HS-27A (cell line): ENCODE measurements around the gene SLC19A1.

Experiments used
- DNase-seq: peaks from one replicate; pipeline ENCODE4 v3.0.0-alpha.2; 2012; ENCODE audit warnings: low read depth, missing footprints

SLC19A1 gene

DNA sequence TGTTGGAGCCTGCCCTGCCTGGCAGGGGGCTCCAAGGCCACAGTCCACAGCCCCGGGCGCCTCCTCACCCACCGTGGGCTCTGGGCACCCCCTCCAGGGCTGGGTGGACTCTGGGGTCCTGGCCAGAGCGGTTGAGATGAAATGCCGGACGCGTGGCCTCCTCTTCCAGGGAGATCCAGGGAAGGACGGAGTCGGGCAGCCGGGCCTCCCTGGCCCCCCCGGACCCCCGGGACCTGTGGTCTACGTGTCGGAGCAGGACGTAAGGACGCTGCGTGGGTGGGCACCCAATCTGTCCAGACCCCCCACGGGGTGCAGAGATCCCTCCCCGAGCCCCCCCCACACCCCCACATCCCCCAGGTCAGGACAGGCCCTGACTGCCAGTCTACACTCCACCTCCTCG lies 51.2 kb downstream of the SLC19A1 start:
- no peak for DNase-seq

DNA sequence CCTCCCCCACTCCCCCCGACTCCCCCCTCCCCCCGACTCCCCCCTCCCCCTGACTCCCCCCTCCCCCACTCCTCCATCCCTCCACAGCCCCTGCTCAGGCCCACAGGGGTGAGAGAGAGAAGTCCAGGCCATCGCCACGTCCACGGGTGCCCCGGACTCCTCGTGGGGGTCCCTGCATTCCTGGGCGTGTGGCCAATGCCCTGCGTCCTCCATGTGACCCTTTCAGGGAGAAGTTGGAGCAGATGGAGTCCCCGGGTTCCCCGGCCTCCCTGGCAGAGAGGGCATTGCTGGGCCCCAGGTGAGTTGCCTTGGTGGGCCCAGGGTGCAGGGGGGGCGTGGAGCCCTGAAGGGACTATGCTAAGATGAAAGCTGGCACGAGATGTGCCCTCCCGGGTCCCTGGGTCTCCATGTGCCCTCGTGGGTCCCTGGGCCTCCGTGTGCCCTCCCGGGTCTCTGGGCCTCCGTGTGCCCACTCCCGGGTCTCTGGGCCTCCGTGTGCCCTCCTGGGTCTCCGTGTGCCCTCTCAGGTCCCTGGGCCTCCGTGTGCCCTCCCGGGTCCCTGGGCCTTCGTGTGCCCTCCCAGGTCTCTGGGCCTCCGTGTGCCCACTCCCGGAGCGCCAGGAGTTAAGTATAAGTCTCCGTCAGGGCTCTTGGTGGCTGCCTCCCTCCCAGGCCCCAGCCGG lies 52.0 kb downstream of the SLC19A1 start:
- DNase-seq = no peak

DNA sequence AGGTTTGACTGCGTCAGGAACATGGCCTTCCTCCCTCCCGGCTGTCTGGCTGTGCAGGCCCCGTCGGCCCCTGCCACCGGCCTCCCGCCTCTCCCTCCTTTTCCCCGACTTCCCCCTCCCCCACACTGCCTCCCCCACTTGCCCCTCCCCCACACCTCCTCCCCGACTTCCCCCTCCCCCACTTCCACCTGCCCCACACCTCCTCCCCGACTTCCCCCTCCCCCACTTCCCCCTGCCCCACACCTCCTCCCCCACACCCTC lies 52.6 kb downstream of the SLC19A1 start:
- DNase-seq = no peak

DNA sequence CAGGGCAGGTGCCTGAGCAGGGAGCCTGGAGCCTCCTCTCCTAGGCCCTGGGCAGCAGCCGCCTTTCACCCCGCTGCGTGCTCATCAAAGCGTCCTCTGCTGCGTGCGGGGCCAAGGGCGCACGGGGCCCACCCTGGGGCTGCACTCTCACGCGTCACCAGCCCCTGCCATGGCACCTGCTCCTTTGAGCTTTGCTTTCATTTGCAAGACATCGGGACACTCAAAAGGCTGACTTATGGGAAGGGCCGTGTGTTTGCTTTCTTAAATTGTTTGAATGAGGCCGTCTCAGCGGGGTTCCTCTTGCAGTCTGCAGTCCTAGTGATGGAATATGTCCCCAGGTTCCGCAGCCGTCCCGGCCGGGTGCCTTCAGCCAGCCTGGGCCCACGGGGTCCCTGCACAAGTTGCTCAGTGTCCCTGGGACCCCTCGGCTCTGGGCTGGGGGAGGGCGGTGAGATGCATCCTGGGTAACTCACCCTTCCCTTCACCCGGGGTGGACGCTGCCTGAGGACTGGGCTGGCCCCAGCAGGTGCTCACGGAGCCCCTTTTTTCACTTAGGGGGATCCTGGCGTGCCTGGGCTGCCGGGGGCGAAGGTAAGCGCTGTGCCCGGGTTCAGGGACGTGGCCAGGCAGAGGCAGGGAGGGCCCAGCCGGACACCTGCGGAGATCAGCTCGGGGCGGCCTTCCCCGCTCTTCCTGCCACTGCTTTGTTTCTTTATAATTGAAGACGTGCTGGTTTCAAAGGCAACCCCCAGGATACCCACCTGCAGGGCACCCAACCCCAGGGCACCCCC lies 53.1 kb downstream of the SLC19A1 start:
- DNase-seq = no peak

DNA sequence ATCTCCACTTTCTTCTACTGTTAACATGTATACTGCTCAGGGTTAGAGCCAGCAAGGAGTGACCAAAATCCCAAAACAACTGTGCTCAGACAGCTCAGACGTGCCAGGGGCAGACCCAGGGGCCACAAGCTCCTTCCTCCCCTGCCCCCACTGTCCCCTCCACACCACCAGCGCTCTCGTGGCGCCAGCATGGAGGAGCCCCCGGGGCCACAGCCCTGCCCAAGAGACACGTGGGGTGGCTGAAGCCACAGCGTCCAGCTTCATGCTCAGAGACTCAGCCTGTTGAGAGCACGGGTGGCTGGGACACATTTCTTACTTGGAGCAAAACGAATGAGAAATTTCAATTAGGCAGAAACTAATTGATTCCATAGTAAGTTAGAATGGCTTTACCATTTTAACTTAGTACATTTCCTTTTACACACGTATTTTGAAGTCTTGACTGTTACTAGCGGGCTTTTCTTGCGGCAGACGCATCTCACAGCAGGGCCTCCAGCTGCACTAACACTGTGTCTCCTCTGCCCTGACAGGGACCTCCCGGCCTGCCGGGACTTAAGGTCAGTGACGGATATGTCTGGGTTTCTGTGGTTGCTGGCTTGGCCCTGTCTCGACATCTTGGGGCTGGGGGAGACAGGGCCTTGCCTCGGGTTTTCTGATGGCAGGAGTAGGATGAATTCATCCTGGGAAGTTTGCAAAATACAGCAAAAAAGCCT lies 54.2 kb downstream of the SLC19A1 start:
- no peak for DNase-seq

DNA sequence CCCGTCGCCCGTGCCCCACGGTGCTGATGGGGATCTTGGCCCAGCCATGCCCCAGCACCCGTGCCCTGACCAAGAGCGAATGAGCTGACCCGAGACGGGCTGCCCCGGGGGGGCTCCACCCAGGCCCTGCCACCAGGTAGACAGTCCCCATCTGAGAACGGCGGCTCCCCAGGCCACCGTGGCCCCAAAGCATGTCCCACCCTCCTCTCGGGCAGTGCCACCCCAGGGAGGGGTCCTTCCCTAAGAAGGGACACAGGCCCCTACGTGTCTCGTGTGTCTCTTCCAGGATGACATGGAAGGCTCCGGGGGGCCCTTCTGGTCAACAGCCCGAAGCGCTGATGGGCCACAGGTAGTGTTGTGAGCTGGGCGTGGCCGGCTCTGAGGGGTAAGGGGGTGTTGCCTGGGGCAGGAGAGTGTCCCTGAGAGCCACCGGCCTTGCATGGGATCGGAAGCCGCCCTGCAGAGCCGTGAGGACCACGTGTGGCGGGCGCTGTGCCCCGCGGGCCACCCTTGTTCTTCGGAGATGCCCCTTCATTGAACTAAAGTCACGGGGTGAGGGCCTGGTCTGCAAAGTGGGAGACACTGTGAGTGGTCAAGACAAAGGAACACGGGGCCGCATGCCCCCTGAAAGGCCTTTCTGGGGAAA lies 55.0 kb downstream of the SLC19A1 start:
- no peak for DNase-seq

DNA sequence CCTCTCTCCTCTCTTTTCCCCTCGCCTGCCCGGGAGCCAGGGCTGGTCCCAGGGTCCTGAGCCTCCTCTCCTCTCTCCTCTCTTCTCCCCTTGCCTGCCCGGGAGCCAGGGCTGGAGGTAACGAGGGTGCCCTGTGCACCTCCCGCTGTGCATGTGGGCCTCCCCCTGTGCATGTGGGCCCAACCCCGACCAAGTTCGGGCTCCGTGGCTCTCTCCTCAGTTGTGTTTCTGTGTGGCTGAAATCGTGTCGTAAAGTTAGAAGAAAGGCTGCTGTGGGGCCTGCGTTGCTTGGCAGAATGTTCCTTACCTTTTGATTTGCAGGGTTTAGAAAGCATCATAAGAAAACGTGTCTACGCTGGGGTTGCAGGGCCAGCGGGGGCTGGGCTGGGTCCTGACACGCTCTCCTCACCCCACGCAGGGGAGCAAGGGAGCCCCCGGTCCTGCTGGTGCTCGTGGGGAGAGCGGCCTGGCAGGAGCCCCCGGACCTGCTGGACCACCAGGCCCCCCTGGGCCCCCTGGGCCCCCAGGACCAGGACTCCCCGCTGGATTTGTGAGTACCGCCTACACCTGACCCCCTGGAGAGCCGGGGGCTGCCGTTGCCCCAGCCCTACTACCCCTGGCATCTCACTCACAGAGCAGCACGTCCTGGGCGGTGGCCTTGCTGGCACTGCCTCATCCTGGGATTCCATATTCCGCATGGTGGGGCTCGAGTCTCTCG lies 55.6 kb downstream of the SLC19A1 start:
- DNase-seq = no peak

DNA sequence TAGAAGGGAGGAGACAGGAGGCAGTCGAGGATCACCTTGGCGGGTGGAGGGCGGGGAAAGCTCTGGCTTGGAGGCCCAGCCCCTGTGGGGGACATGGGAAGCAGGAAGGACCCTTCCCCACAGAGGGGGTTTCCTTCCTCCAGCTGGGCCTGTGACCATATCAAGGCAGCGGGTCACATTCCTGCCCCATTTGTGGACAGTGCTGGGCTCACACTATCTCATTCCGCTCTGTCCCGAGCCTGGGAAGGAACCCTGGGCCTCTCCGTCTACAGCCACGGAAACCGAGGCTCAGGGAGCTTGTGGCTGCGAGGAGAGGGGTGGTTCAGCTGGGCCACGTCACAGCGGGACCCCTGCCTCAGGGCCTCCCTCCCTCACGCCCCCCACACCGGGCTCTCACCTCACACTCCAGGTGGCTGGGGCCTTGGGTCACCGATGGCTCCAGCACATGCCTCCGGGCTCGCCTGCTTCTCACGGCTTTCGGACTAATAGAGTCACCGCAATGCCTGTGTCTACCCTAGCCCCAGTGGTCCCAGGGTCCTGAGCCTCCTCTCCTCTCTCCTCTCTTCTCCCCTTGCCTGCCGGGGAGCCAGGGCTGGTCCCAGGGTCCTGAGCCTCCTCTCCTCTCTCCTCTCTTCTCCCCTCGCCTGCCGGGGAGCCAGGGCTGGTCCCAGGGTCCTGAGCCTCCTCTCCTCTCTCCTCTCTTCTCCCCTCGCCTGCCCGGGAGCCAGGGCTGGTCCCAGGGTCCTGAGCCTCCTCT lies 56.4 kb downstream of the SLC19A1 start:
- DNase-seq = no peak

DNA sequence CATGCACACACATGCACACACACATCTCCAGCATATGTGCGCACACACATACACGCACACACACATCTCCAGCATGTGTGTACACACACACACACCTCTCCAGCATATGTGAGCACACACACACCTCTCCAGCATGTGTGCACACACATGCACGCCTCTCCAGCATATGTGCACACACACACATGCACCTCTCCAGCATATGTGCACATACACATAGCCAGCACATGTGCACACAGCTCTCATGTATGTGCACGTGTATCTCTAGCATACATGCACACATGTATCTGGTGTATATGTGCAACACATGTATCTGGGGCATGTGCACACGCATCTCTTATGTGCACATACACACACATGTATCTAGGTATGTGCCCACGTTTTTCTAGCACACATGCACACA lies 57.9 kb downstream of the SLC19A1 start:
- no peak for DNase-seq

DNA sequence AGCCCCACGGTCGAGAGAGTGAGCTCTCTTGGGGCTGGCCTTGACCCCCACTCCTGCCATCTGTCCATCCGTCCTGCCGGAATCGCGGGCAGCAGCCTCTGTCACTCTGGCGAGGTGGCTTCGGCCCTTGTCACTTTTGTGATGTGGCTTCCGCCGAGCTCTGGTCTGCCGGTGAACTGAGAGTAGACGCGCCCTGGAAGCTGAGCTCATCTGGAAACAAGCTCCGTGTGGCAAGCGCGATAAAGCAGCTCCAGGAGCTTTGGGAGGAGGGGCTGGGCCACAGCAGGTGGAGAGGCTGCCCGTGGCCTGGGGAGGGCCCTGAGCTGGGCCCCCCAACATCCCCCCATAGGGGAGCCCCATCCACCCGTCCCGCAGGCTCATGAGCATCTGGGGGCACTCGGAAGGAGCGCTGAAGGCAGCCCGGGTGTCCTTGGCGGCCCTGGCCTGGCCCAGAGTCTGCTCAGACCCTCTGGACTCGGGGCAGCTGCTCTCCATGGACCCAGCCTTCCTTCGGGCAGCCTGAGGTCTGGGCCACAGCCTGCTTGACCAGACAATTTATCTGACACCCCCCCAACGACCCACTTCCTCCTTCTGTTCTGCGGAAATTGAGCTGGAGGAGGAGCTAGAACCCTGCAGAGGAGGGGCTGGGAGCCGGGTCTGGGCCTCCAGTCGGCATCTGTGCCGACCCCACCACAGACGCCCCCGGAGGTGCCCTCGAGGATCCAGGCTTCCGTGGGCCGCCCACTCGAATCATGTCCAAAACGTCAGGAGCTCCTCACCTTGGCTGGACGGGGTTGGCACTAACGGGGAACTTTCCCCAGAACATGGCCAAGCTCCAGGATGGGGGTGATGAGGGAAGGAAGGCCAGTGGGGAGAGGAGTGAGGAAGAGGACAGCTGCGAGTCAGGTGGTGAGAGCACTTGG lies 59.1 kb downstream of the SLC19A1 start:
- no peak for DNase-seq

DNA sequence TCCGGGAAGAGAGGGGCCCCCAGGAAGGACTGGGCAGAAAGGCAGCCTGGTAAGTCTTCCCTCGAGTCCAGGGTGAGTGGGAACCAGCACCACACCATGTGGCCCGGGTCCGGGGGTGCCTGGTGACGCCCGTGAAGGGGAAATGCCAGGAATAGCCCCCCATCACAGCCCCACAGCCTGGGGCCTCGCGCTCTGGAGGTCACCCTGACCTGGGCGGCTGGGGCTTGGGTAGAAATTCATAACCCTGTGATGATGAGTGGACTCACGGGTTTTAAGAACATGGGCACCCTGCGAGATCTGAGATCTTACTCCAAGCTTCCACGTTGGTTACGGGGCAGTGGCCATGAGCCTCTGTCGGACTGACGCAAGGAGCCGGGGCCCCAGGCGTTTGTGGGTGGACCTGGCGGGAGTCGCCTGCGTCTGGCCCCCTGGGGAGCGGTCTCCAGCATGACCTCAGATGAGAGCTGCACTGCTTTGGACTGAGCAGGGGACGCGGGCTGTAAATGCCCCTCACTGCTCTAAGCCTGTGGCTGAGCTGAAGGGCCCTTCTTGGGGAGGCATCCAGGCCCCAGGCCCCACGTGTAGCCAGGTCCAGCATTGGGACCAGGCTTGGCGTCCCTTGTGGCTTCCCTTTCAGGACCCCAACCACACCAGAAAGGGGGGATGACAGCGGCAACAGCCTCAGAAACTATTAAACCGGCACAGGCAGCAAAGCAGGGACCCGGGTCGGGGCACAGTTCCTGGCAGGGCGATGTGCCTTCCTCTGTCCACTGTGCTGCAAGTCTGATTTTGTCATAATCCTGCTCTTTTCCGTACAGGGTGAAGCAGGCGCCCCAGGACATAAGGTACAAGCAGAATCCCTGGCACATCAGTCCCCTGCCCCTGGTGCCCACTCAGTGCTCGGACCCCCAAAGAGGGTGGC lies 60.0 kb downstream of the SLC19A1 start:
- no peak for DNase-seq

DNA sequence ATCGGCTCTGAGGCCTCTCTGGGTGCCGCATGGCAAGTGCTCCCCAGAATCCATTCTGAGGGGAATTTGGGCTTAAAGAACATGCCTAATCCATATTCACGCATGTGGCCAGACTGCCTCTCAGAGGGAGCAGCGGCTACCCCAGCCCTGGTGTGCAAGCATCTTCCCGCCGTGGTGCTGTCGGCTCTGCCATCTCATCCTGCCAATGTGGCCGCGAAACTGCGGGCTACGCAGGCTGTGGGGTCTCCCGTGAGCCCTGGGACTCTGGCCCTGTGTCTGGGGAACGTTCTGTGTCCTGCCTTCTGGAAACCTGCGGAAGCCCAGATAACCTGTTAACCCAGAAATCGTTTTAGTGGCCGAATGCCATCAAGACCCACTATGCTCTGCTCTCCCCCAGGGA lies 60.7 kb downstream of the SLC19A1 start:
- DNase-seq = no peak

DNA sequence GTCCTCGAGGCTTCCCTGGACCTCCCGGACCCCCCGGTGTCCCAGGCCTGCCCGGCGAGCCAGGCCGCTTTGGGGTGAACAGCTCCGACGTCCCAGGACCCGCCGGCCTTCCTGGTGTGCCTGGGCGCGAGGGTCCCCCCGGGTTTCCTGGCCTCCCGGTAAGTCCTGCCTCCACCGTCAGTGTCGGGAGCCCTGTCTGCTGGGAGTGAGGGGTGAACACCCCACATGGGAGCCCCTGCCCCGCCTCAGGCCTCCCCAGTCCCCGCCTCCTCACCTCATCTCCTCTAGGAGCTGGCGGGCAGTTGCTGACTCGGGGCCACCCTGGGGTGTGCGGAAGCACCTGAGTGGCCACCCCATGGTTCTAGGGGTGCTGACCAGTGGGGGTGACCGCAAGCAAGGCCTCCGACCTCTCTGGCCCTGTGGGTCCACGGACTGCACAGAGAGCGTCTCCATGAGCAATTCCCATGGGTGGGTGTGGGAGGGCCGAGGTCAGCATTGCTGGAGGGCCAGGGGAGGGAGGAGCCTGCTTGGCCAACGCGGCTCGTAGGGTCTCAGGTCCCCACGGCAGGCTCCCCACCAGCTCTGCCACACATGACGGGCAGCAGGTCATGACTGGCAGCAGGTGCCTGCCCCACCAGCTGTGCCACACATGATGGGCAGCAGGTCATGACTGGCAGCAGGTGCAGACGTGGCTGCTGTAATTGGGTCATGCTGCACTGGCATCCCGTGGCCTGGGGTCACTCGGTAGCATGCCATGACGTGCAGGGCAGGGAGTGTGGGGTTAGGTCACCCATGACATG lies 61.3 kb downstream of the SLC19A1 start:
- no peak for DNase-seq

DNA sequence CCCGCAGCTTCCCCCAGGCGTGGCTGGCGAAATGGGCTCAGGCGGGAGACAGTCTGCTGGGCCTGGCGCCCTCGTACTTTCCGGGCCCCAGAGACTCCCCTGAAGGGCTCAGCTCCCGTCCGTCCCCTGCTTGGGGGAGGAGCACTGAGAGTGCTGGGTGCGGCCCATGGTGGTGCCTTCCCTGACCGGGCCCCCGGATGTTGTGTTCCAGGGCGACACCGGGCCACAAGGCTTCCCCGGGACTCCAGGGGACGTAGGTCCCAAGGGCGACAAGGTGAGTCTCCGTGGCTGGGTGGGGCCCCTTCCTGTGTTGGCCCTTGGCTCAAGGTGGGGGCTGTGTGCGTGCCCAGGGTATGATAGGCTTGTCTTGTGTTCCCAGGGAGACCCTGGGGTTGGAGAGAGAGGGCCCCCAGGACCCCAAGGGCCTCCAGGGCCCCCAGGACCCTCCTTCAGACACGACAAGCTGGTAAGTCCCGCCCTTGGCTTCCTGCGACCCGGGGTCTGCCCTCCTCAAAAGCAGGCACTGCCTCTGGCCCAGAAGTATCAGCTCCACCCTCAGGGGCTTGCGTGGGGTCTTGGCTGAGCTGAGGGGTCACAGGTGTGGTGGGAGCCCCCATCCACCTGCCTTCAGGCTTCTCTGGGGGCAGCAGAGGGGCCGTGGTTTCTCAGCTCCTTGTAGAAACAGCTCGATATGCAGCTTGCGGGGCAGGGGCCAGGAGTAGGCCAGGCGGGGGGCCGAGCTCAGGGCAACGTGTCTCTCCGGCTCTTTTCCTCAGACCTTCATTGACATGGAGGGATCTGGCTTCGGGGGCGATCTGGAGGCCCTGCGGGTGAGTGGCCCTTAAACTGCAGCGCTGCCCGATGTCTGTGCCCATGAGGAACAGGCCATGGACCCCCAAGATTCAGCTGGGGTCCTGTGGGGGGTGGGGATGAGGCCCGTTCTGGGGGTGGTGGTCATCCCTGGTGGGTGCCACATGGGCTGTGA lies 62.3 kb downstream of the SLC19A1 start:
- no peak for DNase-seq

DNA sequence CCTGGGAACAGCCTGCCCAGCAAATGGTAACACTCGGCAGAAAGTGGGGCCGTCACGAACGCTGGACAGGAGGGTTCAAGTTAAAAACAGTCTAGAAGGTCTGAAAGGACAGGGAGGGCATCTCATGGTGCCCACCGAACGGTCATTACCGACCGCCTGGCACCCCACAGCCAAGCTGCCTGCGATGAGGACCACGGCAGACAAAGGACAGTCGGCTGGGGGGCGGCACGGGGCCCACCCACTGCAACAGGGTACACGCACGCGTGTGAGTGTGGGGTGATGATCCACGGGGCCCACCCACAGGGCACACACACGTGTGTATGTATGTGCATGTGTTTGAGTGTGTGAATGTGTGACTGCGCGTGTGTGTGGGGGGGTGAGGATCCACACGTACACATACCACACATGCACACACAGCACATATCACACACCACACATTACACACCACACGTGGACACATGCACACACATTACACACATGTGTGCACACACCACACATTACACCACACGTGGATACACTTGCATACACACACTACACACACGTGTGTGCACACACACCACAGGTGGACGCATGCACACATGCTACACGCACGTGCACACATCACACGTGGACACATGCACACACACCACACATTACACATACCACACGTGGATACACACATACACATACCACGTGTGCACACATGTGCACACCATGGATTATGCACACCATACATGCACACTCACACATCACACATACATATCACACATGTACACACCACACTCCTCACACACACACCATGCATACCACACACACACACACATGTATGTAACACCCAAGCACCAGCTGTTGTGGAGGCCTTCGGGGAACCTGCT lies 63.2 kb downstream of the SLC19A1 start:
- no peak for DNase-seq

DNA sequence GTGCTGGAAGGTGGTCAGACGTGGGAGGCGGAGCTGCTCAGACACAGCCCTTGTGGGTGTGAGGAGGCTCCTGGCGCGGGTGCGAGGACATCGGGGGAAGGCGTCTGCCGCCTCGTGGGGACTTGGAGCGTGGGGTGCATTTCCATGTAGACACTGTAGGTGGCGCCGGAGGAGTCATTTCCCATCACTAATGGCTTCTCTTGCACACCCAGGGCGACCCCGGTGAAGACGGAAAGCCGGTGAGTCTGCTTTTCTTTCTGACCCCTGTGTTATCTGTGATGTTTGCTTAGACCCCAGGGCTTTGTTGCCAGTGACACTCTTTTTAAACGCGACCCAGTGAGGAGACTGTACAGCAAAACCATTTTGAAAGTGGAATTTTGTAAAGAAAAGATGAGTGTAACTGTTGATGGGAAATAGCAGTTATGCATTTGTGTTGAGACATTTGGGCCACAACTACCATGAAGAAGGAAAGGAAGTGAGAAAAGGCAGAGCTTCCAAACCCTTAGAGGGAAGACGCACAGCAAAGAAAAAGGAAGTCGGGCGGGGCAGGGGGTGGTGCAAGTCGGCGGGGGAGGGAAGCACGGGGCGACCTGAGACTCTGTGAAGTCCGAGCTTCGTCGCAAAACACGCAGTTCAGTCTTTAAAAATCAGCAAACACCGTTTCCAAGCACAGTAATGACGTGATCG lies 64.0 kb downstream of the SLC19A1 start:
- no peak for DNase-seq
